Muscle layer of duodenum (tissue), 2 donors: ENCODE results near the gene TMEM184A.

Source experiments
- H3K27ac ChIP-seq: one replicate; pipeline ENCODE4 v1.7.0; 2013; ENCODE audit warnings: mild to moderate bottlenecking, low read length
- H3K27me3 ChIP-seq: one replicate; pipeline ENCODE4 v1.7.0; 2013; ENCODE audit warnings: low read depth, mild to moderate bottlenecking, control low read depth, low read length
- H3K36me3 ChIP-seq, 2 donors: one replicate each; pipeline ENCODE4 v1.7.0; 2013; ENCODE audit warnings: low read length in 2 of 2, control low read depth in 1 of 2, mild to moderate bottlenecking in 1 of 2; ENCODE audit not compliant: insufficient read depth in 2 of 2, control insufficient read depth in 1 of 2
- H3K4me1 ChIP-seq, 2 donors: one replicate each; pipeline ENCODE4 v1.7.0; 2013; ENCODE audit warnings: low read length in 2 of 2, mild to moderate bottlenecking in 2 of 2, control low read depth in 1 of 2, moderate library complexity in 1 of 2; ENCODE audit not compliant: insufficient read depth in 2 of 2, control insufficient read depth in 1 of 2
- H3K4me3 ChIP-seq, 2 donors: one replicate each; pipeline ENCODE4 v1.7.0; 2013; ENCODE audit warnings: low read length in 2 of 2, low read depth in 1 of 2, mild to moderate bottlenecking in 1 of 2
- H3K9me3 ChIP-seq, 2 donors: one replicate each; pipeline ENCODE4 v1.7.0; 2013; ENCODE audit warnings: low read length in 2 of 2, control low read depth in 1 of 2, mild to moderate bottlenecking in 1 of 2; ENCODE audit not compliant: control insufficient read depth in 1 of 2
- donor health status: healthy.

Gene TMEM184A

DNA sequence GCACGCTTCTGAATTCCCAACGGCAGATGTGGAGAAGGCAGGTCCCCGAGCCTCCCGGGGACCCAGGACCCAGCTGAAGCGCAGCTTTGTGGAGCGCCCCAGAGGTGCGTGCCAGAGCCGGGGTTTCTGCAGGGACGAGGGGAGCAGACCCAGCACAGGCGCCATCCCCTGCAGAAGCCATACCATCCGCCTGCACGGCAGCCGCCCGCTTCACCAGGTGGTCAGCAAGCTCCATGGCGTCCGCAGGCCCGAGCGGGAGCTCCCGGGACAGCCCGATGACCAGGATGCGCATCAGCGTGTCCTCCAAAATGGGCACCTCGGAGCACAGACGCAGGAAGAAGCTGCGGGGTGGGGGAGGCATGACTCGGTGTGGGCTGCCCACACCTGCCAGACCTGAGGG lies 62.4 kb downstream of the TMEM184A start:
- H3K4me1 ChIP-seq, result no peaks in the 10 kb centered on the region
- no peak overlapping the region for H3K4me3 ChIP-seq
- H3K27me3 ChIP-seq, result no peaks in the 10 kb centered on the region
- no peak overlapping the region for H3K27ac ChIP-seq
- H3K36me3 ChIP-seq, result peaks cover 26 to 95% of the 10 kb centered on the region in 2 donors
- no peaks in the 10 kb centered on the region for H3K9me3 ChIP-seq

DNA sequence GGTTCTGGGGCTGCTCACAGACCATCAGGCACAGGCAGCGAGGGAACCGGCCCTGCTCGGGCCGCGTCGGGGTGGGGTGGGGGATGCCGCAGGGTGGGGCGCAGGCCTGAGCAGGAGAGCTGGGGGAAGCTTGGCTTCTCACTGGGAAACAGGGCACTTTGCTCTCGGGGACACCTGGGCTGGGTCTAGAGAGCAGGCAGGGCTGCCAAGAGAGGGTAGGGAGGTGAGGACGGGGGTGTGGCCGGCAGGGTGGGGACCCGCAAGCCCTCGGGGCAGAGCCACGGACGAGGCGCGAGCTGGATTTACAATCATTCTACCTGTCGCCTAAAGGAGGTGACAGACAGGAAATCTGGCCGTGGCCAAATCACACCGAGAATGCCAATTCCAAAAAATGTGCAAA lies 62.9 kb downstream of the TMEM184A start:
- no peaks in the 10 kb centered on the region for H3K27me3 ChIP-seq
- no peak overlapping the region for H3K4me3 ChIP-seq
- no peak overlapping the region for H3K27ac ChIP-seq
- H3K4me1 ChIP-seq, result no peaks in the 10 kb centered on the region
- H3K9me3 ChIP-seq, result no peaks in the 10 kb centered on the region
- H3K36me3 ChIP-seq, result peaks cover 29 to 97% of the 10 kb centered on the region in 2 donors

DNA sequence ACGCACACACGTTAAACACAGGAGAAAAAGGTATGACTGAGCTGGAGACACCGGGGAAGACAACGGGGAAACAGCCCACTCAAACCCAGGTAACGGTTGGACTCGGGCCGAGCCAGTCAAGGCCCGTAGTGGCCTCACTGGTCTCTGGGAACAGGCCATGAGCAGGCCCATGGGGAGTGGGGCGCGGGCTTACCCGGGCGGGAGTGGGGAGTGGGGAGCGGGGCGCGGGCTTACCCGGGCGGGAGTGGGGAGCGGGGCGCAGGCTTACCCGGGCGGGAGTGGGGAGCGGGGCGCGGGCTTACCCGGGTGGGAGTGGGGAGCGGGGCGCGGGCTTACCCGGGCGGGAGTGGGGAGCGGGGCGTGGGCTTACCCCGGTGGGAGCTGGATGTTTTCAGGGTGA lies 63.4 kb downstream of the TMEM184A start:
- Histone ChIP-seq H3K9me3 (no peaks in the 10 kb centered on the region), H3K36me3 (peaks cover 24 to 97% of the 10 kb centered on the region in 2 donors), H3K4me1 (no peaks in the 10 kb centered on the region), H3K27ac (no peak overlapping the region), H3K27me3 (no peaks in the 10 kb centered on the region), H3K4me3 (no peak overlapping the region)
